ENCODE measurements around the gene FAM124A.
"Not testable (repeated sequence)": the region's sequence is repeated elsewhere in the genome, so short reads cannot be mapped to it uniquely, and the experiment has no call there.

Gene FAM124A

GRCh38 chr13:51278426-51279130 is 56.4 kb downstream of the FAM124A start:
- H3K27me3 ChIP-seq (replicated peaks) = no peaks in the 10 kb centered on the region
- in situ Hi-C loops (cut with HindIII; ENCODE audit: low pct_ligation_motif_present, low sequenced_read_pairs) = no loop called here
- no peak overlapping the region for H3K4me3 ChIP-seq (ENCODE audit: low read depth, low read length)
- H3K27ac ChIP-seq = no peak overlapping the region
- no peaks in the 10 kb centered on the region for H3K36me3 ChIP-seq (replicated peaks)
- TF ChIP-seq CTCF (IDR thresholded peaks at IDR 0.05; ENCODE audit: low read depth, low read length, missing control alignments) = no peak
- DNase-seq = no peak

- H3K36me3 ChIP-seq (replicated peaks) = no peaks in the 10 kb centered on the region
- H3K27me3 ChIP-seq (replicated peaks) = no peaks in the 10 kb centered on the region
- TF ChIP-seq CTCF (IDR thresholded peaks at IDR 0.05; ENCODE audit: low read depth, low read length, missing control alignments) = no peak
- DNase-seq = no peak
- no peak overlapping the region for H3K4me3 ChIP-seq (ENCODE audit: low read depth, low read length)
- H3K27ac ChIP-seq = no peak overlapping the region
- in situ Hi-C loops (cut with HindIII; ENCODE audit: low pct_ligation_motif_present, low sequenced_read_pairs) = no loop called here
These were observed 58.3 kb downstream of the FAM124A start for GRCh38 chr13:51280379-51280940.

- H3K27me3 ChIP-seq (replicated peaks) = no peaks in the 10 kb centered on the region
- in situ Hi-C loops (cut with HindIII; ENCODE audit: low pct_ligation_motif_present, low sequenced_read_pairs) = no loop called here
- H3K36me3 ChIP-seq (replicated peaks) = no peaks in the 10 kb centered on the region
- no peak overlapping the region for H3K27ac ChIP-seq
- no peak overlapping the region for H3K4me3 ChIP-seq (ENCODE audit: low read depth, low read length)
- TF ChIP-seq CTCF (IDR thresholded peaks at IDR 0.05; ENCODE audit: low read depth, low read length, missing control alignments) = no peak
- no peak for DNase-seq
These were observed 60.1 kb downstream of the FAM124A start for GRCh38 chr13:51282322-51282721.

- H3K36me3 ChIP-seq (replicated peaks); in situ Hi-C loops (cut with HindIII; ENCODE audit: low pct_ligation_motif_present, low sequenced_read_pairs); DNase-seq; H3K4me3 ChIP-seq (ENCODE audit: low read depth, low read length); H3K27me3 ChIP-seq (replicated peaks); H3K27ac ChIP-seq: not testable (repeated sequence)
These were observed 60.7 kb downstream of the FAM124A start for GRCh38 chr13:51282923-51283322.

- no peak for TF ChIP-seq CTCF (IDR thresholded peaks at IDR 0.05; ENCODE audit: low read depth, low read length, missing control alignments)
- no peaks in the 10 kb centered on the region for H3K36me3 ChIP-seq (replicated peaks)
- in situ Hi-C loops (cut with HindIII; ENCODE audit: low pct_ligation_motif_present, low sequenced_read_pairs) = no loop called here
- no peak for DNase-seq
- H3K4me3 ChIP-seq (ENCODE audit: low read depth, low read length) = no peak overlapping the region
- H3K27ac ChIP-seq = no peak overlapping the region
- H3K27me3 ChIP-seq (replicated peaks) = no peaks in the 10 kb centered on the region
These were observed 61.2 kb downstream of the FAM124A start for GRCh38 chr13:51283371-51283770.

GRCh38 chr13:51284339-51284738 is 62.1 kb downstream of the FAM124A start:
- Histone ChIP-seq H3K27me3 (replicated peaks) (no peaks in the 10 kb centered on the region), H3K27ac (no peak overlapping the region), H3K4me3 (ENCODE audit: low read depth, low read length) (no peak overlapping the region), H3K36me3 (replicated peaks) (no peaks in the 10 kb centered on the region)
- TF ChIP-seq CTCF (IDR thresholded peaks at IDR 0.05; ENCODE audit: low read depth, low read length, missing control alignments) = peak; percentile 16
- DNase-seq = no peak
- in situ Hi-C loops (cut with HindIII; ENCODE audit: low pct_ligation_motif_present, low sequenced_read_pairs) = no loop called here

All from brain microvascular endothelial cell (primary cell).